Fibroblast of the aortic adventitia (primary cell): ENCODE measurements around the gene PROM1. TPM values are rescaled to one million over a fixed set of nuclear protein-coding genes. Genes with fewer than 3 reads are reported as not detected.

Experiments used
- DNase-seq: peaks from one replicate; pipeline ENCODE4 v3.0.0-alpha.2; 2010; ENCODE audit warnings: low read depth
- H3K4me3 ChIP-seq: 2 replicates; pipeline ENCODE4 v1.5.1; 2011; ENCODE audit warnings: low read depth, mild to moderate bottlenecking, control low read depth, low read length, moderate library complexity
- CTCF ChIP-seq: IDR thresholded peaks from 2 replicates; pipeline ENCODE4 v1.5.1; 2011; ENCODE audit warnings: mild to moderate bottlenecking, low read length, control low read depth, inconsistent platforms; ENCODE audit not compliant: insufficient read depth
- total RNA-seq: library from RNA; depleted of rRNA; stranded (reverse); fragments of >200 nt; gene quantifications from 2 replicates; pipeline ENCODE4 v1.2.3, GENCODE V29; 2012; ENCODE audit warnings: low replicate concordance

Gene PROM1
- total RNA-seq, 1 donor, result under 0.01 TPM

- no peak for TF ChIP-seq CTCF
- no peak overlapping the region for H3K4me3 ChIP-seq
- no peak for DNase-seq
These were observed 82.9 kb downstream of the PROM1 start for GRCh38 chr4:16000708-16001483.

- DNase-seq, result no peak
- no peak for TF ChIP-seq CTCF
- no peak overlapping the region for H3K4me3 ChIP-seq
These were observed 87.0 kb downstream of the PROM1 start for GRCh38 chr4:15996773-15997172.

GRCh38 chr4:15995826-15996225 lies 88.0 kb downstream of the PROM1 start:
- no peak overlapping the region for H3K4me3 ChIP-seq
- no peak for DNase-seq
- TF ChIP-seq CTCF, result no peak

GRCh38 chr4:15992167-15992485 lies 91.7 kb downstream of the PROM1 start:
- no peak for TF ChIP-seq CTCF
- H3K4me3 ChIP-seq, result no peak overlapping the region

GRCh38 chr4:15990570-15991285 lies 93.1 kb downstream of the PROM1 start:
- TF ChIP-seq CTCF, result no peak
- no peak for DNase-seq
- H3K4me3 ChIP-seq, result no peak overlapping the region

More at GRCh38 chr4:15992167-15992485, 91.7 kb downstream of the PROM1 start:
- no peak for DNase-seq

GRCh38 chr4:15989424-15989823 lies 94.4 kb downstream of the PROM1 start:
- DNase-seq, result no peak
- H3K4me3 ChIP-seq, result no peak overlapping the region
- TF ChIP-seq CTCF, result no peak
